HG03571 (cell line): ENCODE measurements around the gene CASQ1.

Source experiments
- ATAC-seq: cut with Tn5 transposase; IDR thresholded peaks from one replicate; pipeline ENCODE4 v1.9.1; 2021; ENCODE audit not compliant: unreplicated experiment

Gene CASQ1

DNA sequence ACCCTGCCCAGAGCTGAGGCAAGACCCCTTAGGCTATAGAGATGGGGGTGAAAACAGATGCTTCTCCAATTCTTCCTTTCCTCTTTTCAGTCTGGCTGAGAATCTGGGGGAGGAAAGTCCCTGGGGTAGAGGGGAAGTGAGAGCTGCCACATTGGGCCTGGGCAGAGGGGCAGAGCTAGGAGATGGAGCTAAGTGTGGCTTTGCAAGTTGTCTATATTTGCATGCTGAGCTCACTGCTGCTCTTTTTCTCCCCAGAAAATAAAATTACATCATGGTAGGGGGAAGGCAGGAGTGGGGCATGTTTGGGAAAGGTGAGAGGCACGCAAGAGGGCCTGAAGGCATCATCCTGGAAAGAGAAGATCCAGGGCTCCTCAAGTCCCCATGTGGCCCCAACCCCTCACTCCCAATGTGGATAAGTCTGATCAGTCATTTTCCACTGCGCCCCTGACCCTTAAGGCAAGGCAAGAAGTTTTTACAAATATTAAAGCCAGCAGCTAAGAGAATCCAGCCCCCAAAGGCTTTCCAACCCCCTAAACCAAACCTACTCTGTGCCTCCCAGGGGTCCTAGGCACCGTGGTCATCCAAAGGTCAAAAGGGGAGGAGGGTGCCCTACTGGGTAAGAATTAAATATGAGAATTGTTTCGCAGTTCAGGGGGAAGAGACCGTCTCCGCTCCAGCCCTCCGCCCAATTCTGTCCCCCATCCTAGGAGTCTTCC is 14.3 kb downstream of the CASQ1 start:
- ATAC-seq: peak; percentile 46

GRCh38 chr1:160205242-160206035 is 15.1 kb downstream of the CASQ1 start, which contains the start of gene PEA15:
TSS of gene PEA15 (plus strand) at chr1:160205384. CDS start at chr1:160211545, 6,161 bp downstream.
- ATAC-seq: peak; percentile 43

- ATAC-seq: no peak
These were observed 15.6 kb downstream of the CASQ1 start for GRCh38 chr1:160206036-160206389.

DNA sequence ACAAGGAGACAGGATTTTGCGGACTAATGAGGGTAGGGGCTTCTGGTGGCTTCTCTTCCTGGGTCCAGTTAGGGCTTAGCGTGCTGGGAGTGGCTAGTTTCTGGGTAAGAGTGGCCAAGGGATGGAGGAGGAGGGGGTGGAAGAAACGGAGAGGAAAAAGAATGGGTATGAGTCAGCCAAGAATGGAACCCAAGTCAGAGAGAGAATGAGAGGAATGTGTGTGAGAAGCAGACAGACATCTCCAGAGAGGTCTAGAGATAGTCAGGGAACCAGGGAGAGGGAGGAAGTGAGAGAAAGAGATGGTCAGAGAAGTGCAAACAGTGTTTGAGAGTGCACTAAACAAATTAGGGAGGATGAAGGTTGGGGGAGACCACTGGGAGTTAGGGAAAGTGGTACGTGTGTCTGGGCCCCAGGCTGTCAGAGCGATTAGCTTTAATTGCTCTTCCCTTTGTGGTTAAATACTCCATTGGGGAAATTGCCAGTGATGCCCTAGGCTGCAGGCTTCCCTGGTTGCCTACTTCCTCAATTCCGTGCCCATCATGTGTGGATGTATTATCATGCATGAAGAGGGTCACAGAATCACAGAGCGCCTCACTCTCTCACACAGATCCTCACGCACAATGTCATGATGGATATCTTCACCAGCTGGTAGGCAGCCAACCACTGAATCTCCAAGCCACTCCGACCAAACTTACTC is 16.2 kb downstream of the CASQ1 start:
- ATAC-seq: no peak

DNA sequence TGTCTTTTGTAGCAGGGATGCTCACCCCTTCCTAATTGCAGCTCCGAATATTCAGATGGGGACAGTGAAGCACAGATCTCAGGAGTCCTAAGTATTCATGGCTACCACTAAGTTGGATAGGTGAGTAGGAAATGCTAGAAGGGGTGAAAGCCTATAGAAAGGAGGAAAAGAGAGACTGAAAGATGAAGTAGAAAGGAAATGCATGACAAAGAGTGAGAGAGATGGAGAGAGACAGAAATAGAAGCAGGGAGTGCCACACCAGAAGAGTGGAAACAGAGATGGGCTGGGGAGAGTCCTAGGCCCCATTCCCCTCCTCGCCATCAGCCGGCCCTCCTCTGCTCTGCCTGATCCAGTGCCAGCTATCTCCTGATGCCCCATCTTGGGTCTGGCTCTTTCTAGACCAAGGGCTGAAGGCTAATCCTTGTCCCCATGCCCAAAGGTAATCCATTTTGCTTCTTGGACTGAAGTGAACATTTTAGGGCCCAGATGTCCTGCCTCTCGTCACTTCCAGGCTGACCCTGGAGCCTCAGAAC is 16.8 kb downstream of the CASQ1 start:
- no peak for ATAC-seq

DNA sequence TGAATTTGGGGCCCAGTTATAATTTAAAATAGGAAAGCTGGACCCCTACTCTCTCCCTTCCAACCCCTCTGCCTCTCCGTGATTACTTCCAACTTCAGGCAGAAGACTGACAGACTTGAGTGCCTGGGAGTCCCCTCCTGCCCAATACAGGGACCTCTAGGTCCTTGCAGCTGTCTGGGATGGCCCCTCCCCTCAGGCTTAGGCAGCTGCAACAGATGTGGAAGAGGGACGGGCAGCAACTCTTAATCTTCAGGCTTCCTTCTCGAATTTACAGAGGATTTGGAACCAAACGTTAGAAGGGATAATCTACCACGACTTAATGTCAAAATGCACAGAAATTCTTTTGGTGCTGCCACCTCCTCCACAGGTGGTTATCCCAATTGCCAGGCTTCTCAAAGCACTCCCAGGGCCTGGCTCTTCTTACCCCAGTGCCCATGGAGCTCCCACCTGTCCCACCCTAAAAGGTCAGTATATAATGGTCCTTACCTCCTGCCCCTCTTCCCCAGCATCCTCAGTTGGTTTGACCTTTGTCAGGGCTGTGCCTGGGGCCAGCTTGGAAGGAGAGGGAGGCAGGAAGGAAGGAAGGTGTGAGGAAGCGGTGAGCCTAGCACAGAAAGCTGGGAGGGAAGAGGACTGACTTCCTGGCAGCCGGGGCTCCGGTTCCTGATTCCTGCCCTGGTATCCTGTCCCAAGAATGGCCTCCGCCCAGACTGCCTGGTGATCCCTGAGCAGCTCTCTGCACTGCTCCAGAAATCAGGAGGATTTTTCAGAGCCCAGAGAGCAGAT is 17.6 kb downstream of the CASQ1 start:
- no peak for ATAC-seq

DNA sequence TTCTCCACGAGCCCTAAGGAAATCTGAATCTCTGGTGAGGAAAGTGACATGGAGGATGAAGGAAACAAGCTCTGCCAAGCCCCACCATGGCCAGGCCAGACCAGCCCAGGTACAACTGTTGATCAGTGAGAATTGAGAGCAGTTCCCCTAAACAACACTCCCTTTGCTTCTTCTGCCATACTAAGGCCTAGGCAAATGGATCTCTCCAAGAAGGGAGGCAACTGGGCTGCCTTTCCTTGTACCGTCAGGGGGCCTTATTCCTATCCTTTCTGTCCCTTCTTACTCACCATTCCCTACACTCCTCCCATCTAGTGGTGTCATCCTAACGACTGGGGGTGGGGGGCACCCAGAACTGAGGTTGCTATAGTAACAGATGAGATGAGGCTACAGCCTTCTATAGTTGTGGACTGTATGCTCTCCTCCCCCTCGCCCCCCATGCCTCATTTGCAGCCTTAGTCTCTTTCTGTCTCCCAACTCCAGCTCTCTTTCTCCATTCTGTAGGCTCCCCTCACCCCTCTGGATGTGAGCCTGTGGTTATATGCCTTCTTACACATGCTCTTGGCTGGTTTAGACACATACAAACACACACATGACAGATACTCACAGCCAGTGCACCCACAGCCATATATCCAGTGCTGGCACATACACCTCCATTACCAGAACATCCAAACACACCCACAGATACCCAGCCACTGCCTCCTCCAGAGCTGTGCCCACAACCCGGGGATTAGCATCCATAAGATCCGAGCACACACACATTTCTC is 18.4 kb downstream of the CASQ1 start:
- no peak for ATAC-seq

DNA sequence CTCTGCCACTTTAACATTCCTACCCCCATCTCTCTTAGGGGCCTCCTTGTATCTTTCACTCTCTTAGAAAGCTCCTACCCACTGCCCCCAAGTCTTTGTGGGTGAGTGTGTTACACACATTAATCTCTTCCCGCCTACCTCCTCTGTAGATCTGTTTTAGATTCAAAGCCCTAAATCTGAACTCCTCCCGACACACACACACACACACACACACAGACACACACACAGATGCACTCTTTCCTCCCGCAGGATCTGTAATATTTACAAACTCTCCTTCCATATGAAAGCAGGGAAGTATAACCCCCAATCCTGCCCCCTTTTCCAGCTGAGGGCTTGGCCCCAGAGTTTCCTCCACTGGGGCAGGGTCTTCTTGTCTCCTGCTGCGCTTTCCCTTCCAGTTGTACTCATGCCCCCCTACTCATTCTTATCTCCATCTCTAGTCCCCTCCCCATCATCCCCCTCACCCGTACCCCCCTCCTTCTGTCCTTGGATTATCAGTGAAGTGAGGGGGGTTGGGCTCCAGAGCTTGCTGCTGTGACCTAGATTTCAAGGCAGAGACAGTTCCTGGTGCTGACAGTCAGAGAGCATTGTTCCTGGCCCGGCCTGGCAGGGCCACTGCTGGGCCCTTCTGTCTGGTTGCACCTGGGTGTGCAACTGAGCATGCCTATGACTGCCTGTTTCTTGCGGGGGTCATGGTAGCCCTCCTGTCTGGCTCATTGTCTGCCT is 19.1 kb downstream of the CASQ1 start:
- ATAC-seq: no peak

GRCh38 chr1:160210561-160210960 is 20.2 kb downstream of the CASQ1 start:
- ATAC-seq: no peak

DNA sequence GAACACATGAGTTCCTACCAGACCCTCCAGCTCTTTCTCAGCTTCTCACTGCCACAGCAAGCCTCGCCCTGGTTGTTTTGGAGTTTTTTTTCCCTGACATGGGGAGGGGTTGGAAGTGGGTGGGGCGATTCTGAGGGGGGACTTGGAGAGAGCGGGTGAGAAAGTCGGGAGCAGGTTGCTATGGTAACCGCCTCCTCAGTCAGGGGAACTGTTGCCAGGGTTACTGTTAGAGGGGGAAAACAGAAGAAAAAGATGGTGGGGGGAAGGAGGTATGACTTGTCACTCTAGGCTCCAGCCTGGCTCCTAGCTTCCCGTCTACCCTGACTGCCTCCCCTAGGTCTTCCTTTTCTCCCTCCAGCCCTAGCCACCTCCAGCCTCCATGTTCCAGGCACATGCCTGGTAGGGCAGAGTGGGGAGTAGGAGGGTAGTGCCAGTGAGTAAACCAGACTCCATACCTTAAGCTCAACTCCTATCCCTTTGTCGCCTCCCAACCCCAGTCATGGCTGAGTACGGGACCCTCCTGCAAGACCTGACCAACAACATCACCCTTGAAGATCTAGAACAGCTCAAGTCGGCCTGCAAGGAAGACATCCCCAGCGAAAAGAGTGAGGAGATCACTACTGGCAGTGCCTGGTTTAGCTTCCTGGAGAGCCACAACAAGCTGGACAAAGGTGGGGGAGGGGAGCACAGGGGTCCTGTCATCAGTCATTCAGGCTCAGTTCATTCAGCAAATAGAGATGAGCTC is 20.8 kb downstream of the CASQ1 start:
- ATAC-seq: no peak

- no peak for ATAC-seq
These were observed 24.2 kb downstream of the CASQ1 start for GRCh38 chr1:160214481-160215140.

- no peak for ATAC-seq
These were observed 25.9 kb downstream of the CASQ1 start for GRCh38 chr1:160216301-160216700.

GRCh38 chr1:160217481-160218051 is 27.2 kb downstream of the CASQ1 start:
- ATAC-seq: no peak

DNA sequence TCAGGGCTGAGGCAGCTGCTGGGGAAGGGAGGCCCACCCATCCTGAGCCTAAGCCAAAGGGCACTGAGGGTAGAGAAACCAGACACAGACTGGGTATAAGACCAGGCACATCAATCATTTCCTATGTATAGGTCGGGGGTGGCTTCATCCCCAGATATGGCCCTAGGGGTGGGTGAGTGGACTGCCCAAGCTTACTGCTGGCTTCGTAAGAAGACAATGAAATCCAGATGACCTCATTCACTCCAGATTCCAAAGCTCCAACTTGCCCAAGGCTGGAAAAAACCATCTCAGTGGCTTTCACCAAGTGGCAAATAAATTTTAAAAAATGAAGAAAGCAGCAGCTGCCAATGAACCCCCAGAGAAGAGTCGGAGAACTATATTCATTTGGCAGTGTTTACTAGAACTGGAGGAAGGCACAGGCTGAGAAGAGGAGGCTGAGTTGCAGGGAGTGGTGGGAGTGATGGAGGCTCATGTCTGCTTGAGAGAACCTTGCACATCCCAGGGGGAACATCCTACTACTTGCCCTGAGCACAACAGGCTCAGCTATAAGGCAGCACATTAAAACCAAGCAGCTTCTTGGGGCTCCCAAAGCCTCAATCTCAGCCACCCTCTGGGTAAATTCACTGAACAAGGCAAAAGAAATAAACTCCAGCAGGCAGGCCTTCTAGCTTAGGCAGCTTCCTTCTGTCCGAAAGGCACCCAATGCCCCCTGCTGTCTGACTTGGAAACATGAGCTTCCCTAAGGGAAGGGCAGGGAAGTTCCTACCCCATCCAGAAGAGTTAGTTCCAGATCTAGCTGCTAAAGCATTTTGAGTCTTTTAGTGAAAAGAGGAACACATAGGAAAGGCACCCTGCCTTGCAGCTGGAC is 28.9 kb downstream of the CASQ1 start:
- ATAC-seq: no peak

- ATAC-seq: no peak
These were observed 29.9 kb downstream of the CASQ1 start for GRCh38 chr1:160220301-160220700.

GRCh38 chr1:160221089-160221488 is 30.7 kb downstream of the CASQ1 start:
- ATAC-seq: no peak

DNA sequence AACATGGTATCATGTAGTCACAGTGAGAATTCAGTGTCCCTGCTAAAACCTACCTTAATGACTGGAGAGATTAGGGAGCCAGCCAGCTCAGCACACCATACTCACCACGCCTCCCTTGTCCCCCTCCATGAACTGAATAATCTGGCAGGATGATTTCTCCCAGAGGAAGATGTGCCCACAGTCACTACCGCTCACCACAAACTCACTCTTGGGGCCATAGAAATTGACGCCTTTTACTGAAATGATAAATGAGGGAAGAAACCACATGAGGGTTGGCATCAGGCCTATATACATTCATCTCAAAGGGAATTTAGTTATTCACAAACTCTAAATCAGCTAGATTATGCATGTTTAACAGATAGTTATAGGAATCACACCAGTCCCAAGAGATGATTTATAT is 32.2 kb downstream of the CASQ1 start:
- no peak for ATAC-seq
